GM21390 (cell line): ENCODE measurements around the gene LRRC32.
"Not testable (repeated sequence)": the region's sequence is repeated elsewhere in the genome, so short reads cannot be mapped to it uniquely, and the experiment has no call there.

Experiments used
- ATAC-seq: cut with Tn5 transposase; IDR thresholded peaks from one replicate; pipeline ENCODE4 v1.9.1; 2021; ENCODE audit not compliant: unreplicated experiment

Gene LRRC32

GRCh38 chr11:76653012-76653673, 17.4 kb downstream of the LRRC32 start:
- ATAC-seq = no peak

- no peak for ATAC-seq
These were observed 20.6 kb downstream of the LRRC32 start for GRCh38 chr11:76649851-76650372.

- no peak for ATAC-seq
These were observed 21.5 kb downstream of the LRRC32 start for GRCh38 chr11:76649011-76649410.

- no peak for ATAC-seq
These were observed 22.5 kb downstream of the LRRC32 start for GRCh38 chr11:76648061-76648460.

DNA sequence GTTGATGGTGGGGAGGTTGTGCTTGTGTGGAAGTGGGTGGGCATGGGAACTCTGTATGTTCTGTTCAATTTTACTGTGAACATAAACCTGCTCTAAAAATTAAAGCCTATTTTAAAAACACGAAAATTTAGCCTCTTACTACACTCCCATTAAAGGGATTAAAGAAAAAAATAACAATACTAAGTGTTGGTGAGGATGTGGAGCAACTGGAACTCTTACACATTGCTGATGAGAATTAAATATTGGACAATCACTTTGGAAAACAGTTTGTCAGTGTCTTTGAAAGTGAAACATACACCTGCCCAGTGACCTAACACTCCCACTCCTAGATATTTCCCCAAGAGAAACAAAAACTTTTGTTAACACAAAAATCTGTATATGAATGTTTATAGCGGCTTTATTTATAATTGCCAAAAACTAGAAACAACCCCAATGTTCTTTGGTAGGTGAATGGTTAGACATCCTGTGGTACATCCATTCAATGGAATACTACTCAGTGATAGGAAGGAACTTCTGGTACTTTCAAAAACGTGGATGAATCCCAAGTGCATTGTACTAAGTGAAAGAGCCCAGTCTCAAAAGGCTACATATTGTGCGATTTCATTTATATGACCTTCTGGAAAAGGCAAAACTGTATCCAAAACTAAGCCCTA, 23.5 kb downstream of the LRRC32 start:
- ATAC-seq = no peak

DNA sequence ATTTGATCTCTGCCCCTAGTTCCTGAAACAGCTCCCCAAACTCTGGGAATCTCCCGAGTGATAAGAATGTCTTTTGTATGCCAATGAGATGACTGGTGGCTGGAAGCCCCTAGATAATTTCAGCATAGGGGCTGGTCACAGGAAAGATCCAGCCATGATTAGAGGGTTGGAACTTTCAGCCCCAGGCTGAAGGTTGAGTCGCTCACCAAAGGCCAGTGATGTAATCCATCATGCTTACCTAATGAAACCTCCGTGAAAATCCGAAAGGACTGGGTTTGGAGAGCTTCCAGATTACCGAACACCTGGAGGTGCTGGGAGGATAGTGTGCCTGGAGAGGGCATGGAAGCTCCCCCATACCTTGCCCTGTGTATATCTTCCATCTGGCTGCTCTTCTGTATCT, 26.0 kb downstream of the LRRC32 start:
- ATAC-seq = no peak

GRCh38 chr11:76643711-76644110, 26.8 kb downstream of the LRRC32 start:
- ATAC-seq = not testable (repeated sequence)

GRCh38 chr11:76642341-76642740, 28.2 kb downstream of the LRRC32 start:
- ATAC-seq = no peak

DNA sequence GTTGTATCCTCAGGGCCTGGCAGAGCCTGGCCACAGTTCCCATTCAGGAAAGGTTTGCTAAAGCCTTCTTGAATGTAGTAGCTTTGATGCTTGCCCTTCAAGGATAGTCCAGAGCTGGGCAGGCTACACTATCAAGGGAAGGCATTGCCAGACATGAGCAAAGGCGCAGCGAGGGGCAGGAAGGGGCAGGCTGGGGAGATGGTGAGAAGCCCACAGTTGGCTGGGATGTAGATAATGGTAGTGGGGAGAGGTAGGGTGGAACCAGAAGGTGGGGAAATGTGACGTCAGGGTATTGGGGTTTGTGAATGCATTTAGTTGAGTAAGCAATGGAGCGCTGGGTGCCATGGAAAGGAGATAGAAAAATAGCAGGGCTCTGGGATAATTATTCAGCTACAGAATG, 28.6 kb downstream of the LRRC32 start:
- ATAC-seq = no peak

- ATAC-seq = no peak
These were observed 30.0 kb downstream of the LRRC32 start for GRCh38 chr11:76640501-76640900.

DNA sequence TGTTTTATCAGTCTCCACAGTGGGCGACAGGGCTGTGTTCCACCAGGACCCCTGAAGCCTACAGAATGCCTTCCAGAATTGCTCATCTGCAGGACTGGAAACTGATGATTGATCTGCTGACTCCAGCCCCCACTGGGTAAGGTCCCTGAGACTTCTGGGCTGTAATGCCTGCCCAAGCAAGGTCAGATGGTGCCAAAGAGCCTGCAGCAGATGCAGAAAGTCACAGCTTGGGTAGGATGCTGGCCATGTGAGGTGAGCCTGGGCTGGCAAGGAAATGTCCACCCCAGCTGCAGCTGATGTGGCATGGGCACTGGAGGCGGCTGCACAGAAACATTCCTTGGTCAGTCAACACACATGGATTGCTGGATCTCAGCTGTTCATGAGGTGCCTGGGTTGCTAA, 30.9 kb downstream of the LRRC32 start:
- ATAC-seq = no peak

GRCh38 chr11:76638270-76639197, 32.0 kb downstream of the LRRC32 start:
- no peak for ATAC-seq

DNA sequence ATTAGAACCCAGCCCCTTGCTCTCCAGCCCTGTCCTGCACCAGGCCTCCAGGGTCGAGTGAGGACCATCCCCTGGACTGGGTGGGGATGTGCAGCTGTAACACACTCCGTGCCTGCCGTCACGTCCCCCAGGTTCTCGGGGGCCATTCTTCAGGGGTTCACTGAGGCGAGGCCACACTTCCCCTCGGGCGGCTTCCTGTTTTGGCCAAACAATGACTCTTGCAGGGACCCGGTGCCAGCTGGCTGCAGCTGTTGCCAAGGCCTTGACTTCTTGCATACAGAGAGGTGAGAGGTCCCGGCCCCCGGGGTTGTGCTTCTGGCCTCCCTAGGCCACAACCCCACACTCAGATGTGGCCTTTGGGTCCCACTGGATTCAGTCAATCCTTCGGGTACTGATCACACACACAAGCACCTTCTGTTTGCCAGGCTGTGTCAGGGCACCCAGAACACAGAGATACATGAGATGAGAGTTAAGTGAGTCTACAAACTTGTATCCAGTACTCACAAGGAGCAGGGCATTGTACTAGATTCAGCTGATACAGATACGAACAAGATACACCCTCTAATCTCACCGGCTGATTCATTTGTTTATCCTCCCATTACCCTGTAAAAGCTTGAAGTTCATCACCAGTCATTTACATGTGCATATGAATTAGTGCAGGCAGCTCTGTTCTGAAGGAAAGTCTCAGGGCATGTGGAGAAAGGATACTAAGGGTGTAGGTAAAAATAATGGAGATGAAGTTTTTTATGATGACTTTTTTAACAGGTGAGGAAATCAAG, 32.9 kb downstream of the LRRC32 start:
- peak; percentile 89 for ATAC-seq

GRCh38 chr11:76636826-76637460, 33.6 kb downstream of the LRRC32 start:
- no peak for ATAC-seq

DNA sequence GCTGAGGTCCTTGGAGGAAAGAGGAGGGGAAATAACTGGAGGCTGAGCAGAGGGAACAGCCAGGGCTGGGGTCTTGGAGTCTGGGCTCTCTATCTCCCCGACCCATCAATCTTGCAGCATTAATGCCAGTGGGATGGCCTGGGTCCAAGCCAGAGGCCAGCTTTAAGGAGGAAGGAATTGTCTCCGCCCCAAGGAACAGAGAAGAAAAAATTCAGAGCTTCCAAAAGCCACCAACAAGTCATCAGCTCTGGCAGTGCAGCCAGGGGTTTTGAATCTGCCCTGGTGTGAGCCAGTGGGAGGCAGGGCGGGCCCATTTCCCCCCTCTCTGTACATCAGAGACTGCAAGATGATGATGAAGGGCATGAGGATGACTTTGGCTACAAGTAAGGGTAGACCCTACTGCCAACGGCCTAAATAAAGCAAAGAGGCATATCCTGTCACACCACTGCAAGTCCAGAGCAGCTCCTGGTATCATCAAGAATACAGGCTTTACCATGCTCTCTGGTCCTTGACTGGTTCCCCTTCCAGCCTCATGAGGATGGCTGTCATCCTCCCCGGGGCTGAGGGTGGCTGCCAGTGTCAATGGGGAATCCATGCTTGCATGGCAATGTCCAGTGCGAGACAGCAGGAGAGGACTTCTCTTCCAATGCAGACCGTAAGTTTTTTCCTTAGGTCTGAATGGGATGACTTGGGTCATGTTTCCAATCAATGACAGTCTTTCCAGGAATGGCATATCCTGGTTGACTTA, 34.4 kb downstream of the LRRC32 start:
- no peak for ATAC-seq

- no peak for ATAC-seq
These were observed 35.7 kb downstream of the LRRC32 start for GRCh38 chr11:76634886-76635285.

- ATAC-seq = no peak
These were observed 38.1 kb downstream of the LRRC32 start for GRCh38 chr11:76632492-76632891.

DNA sequence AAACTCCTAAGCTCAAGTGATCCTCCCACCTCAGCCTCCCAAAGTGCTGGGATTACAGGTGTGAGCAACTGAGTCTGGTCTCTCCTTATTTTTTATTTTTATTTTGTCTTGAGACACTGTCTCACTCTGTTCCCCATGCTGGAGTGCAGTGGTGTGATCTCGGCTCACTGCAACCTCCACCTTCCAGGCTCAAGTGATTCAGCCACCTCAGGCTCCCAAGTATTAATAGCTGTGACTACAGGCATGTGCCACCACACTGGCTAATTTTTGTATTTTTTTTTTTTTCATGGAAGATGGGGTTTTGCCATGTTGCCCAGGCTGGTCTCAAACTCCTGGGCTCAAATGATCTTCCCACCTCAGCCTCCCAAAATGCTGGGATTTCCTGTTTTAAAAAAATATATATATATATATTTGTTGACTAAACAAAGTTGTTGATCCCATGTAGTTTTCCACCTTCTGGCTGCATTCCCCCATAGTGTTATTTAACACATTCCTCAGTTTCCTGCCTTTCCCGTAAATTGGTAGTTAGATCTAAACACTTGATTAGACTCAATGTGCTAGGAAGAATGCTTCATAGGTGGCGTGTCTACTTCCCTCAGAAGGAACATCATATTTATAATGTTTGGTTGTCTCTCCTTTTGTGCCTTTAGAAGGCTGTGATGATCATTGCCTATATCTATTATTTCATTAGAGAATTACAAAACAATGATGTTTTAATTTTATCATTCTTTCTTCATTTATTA, 38.8 kb downstream of the LRRC32 start:
- no peak for ATAC-seq
